HepG2 (cell line): ENCODE measurements around the gene IFT43.

Source experiments
- ZNF350 ChIP-seq: sonication (generic); formaldehyde crosslinking; IDR thresholded peaks from 2 replicates; pipeline ENCODE4 v1.4.0; 2020; ENCODE audit warnings: mild to moderate bottlenecking, low read depth, missing genetic modification reagents, borderline replicate concordance
- TF ChIP-seq, protein P1 (sequence below): sonication (generic); formaldehyde crosslinking; IDR thresholded peaks from 2 replicates; pipeline ENCODE4 v1.5.0; 2020; ENCODE audit warnings: mild to moderate bottlenecking, missing genetic modification reagents, moderate library complexity

DNA sequence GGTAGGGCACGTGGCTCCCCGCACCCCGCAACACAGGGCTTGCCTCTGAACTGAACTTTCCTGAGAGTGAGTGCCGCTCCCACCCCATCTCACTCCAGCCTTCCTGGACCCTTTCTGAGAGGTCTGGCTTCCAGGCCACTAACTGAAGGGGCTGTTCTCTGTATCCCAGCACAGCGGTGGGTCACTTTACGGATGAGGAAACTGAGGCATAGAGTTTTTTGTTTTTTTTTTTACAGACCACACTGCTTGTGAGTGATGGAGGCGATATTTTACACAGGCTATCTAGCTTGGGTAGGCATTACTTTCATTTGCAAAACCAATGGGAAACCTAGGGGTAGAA is 2.6 kb upstream of the IFT43 start:
- TF ChIP-seq ZNF350 (CRISPR knock-in tag): no peak
- TF ChIP-seq, protein P1, sequence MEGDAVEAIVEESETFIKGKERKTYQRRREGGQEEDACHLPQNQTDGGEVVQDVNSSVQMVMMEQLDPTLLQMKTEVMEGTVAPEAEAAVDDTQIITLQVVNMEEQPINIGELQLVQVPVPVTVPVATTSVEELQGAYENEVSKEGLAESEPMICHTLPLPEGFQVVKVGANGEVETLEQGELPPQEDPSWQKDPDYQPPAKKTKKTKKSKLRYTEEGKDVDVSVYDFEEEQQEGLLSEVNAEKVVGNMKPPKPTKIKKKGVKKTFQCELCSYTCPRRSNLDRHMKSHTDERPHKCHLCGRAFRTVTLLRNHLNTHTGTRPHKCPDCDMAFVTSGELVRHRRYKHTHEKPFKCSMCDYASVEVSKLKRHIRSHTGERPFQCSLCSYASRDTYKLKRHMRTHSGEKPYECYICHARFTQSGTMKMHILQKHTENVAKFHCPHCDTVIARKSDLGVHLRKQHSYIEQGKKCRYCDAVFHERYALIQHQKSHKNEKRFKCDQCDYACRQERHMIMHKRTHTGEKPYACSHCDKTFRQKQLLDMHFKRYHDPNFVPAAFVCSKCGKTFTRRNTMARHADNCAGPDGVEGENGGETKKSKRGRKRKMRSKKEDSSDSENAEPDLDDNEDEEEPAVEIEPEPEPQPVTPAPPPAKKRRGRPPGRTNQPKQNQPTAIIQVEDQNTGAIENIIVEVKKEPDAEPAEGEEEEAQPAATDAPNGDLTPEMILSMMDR (CRISPR knock-in tag): no peak
